Adrenal gland (tissue), 12 donors: ENCODE measurements around the gene LDB1. TPM values are rescaled to one million over a fixed set of nuclear protein-coding genes. Genes with fewer than 3 reads are reported as not detected.

Source experiments
- DNase-seq, 7 donors: peaks; one replicate each; pipeline ENCODE4 v3.0.0-alpha.2; 2019 to 2020
- H3K27ac ChIP-seq, 5 donors: fragments of 200-600 bp; sonication (generic) in 4 of 5; 1 replicate in 3 of 5; 2 replicates in 2 of 5; pipeline versions ENCODE4 v1.5.1 to v1.8.0; 2016 to 2020; ENCODE audit warnings: mild to moderate bottlenecking in 1 of 5
- H3K27me3 ChIP-seq: fragments of 200-600 bp; 2 replicates; pipeline ENCODE4 v1.8.0; 2021
- H3K36me3 ChIP-seq, 2 donors: fragments of 200-600 bp; replicated peaks in 1 of 2; 1 replicate in 1 of 2; 2 replicates in 1 of 2; pipeline versions ENCODE4 v1.5.1 to v1.8.0; 2018 to 2022
- H3K4me1 ChIP-seq, 2 donors: fragments of 200-600 bp; replicated peaks in 1 of 2; 1 replicate in 1 of 2; 2 replicates in 1 of 2; pipeline versions ENCODE4 v1.5.1 to v1.8.0; 2018 to 2021
- H3K4me3 ChIP-seq, 4 donors: fragments of 200-600 bp; sonication (generic) in 3 of 4; one replicate each; pipeline ENCODE4 v1.5.1; 2016 to 2018
- H3K9me3 ChIP-seq, 3 donors: fragments of 200-600 bp; sonication (generic) in 1 of 3; replicated peaks in 1 of 3; 1 replicate in 2 of 3; 2 replicates in 1 of 3; pipeline versions ENCODE4 v1.5.1 to v1.8.0; 2016 to 2021
- CTCF ChIP-seq, 6 experiments: fragments of 450-650 bp in 4 of 6; fragments of 200-600 bp in 2 of 6; sonication (generic) in 1 of 6; IDR thresholded peaks; 1 replicate in 5 of 6; 2 replicates in 1 of 6; pipeline versions ENCODE4 v1.5.1 to v1.8.0; 2016 to 2021; ENCODE audit warnings: antibody characterized with exemption in 6 of 6, mild to moderate bottlenecking in 2 of 6, moderate library complexity in 1 of 6
- POLR2A ChIP-seq, 2 donors: fragments of 450-650 bp; IDR thresholded peaks; one replicate each; pipeline ENCODE4 v1.6.1; 2017; ENCODE audit warnings: antibody characterized with exemption in 2 of 2, mild to moderate bottlenecking in 2 of 2, moderate library complexity in 1 of 2
- WGBS, 4 donors: extraction: QIAGEN DNeasy Blood & Tissue Kit in 2 of 4; methylation state at CpG; one replicate each; pipeline versions ENCODE4 v1.1.5 to v1.1.7; 2013 to 2017; 5-methylcytosine and 5-hydroxymethylcytosine counted together
- intact Hi-C, 2 donors: fragments of 100-400 bp; cut with DNase I; formaldehyde crosslinking; loops; one replicate each; pipeline versions ENCODE4 v1.14.1 to v1.15.0; 2022 to 2023
- polyA plus RNA-seq, 3 donors: library from polyadenylated mRNA; stranded (reverse); fragments of 200-250 nt in 2 of 3; fragments of 350-450 nt in 1 of 3; fragmentation: Illumina TruSeq in 1 of 3; extraction: RNeasy Lipid Tissue Mini Kit (QIAGEN cat#74804) in 1 of 3; gene quantifications; one replicate each; pipeline ENCODE4 v1.2.3, GENCODE V29; 2013 to 2014
- total RNA-seq, 9 donors: library from RNA; depleted of rRNA in 4 of 9; stranded (reverse); fragments of >200 nt in 4 of 9; fragments of 120-200 nt in 1 of 9; fragmentation: NEBNext Ultra II Directional in 1 of 9; extraction: Animal tissue kit (Norgen Biotek cat#: 25700) in 1 of 9; gene quantifications; one replicate each; pipeline versions ENCODE4 v1.1.0 to v1.2.4, GENCODE V29; 2013 to 2023
- donor health status: healthy with polysubstance abuse.
- donor health status: Bipolar disorder and iron deficiency.
- donor health status: DM: yes; HTN: yes; CAD: no.
- donor health status: DM: no; HTN: no; CAD: no.
- donor health status: DM: no; HTN: no; CAD: no.
- donor health status: DM: yes; HTN: yes; CAD: no.

Gene LDB1
- total and polyA plus RNA-seq, 12 donors: 24.1 to 76.9 (median 47.8) TPM

- Histone ChIP-seq H3K27me3 (no peaks in the 10 kb centered on the region), H3K4me3 (peak overlapping the region in 1 of 4 donors; percentile 89), H3K36me3 (peaks cover 0 to 18% of the 10 kb centered on the region in 2 donors), H3K4me1 (peaks cover 10 to 24% of the 10 kb centered on the region in 2 donors), H3K27ac (peak overlapping the region in 3 of 5 donors; percentile 84 to 94 (median 92)), H3K9me3 (no peaks in the 10 kb centered on the region)
- intact Hi-C loops: no loop called here
- 53 to 79% (median 54%) methylated on average over 2 of the region's 2 CpGs for WGBS, 4 donors
- no peak for TF ChIP-seq POLR2A (IDR thresholded peaks at IDR 0.05)
- no peak for TF ChIP-seq CTCF (IDR thresholded peaks at IDR 0.05)
- no peak for DNase-seq
Measured at GRCh38 chr10:102134416-102134815, 14.2 kb upstream of the LDB1 start.

DNA sequence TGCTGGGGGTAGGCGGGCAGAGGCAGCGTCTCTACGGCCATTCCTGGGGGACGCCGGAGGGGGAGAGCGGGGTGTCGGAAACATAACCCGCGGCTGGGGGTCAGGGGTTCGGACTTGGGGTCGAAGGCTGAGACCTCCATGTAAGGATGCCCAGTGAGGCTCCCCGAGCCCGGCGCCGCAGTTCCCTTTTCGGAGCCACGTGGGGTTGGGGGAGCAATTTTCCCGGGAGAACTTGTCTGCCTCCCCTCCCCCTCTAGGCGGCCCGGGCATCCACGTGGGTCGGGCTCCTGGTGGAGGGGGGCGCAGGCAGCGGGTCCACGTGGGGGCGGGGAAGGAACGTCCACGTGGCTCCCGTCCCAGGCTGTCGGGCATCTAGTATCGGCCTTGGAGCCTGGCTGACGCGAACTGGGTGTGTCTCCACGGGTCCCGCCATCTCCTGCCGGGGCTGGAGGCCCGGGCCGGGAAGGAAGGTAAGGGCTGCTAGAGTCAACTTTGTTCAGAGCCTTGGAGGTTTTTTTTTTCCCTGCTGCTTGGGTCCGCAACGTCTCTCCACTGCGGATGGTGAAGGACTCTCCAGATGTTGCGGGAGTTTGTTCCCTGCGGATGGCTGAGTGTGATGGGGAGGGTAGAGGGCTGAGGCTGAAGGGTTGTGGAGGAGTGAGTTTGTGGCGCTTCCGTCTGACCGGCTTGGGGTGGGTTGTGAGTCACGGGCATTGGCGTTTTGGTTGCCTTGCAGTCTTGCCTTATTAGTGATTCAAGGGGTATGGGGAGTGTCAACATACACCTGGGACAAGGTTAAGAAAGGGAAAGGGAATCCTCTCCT is 13.4 kb upstream of the LDB1 start:
- Histone ChIP-seq H3K27me3 (no peaks in the 10 kb centered on the region), H3K36me3 (peaks cover 0 to 10% of the 10 kb centered on the region in 2 donors), H3K4me3 (peak overlapping the region; percentile 52 to 89 (median 76)), H3K27ac (peak overlapping the region; percentile 67 to 94 (median 92)), H3K9me3 (no peaks in the 10 kb centered on the region), H3K4me1 (peaks cover 10 to 24% of the 10 kb centered on the region in 2 donors)
- intact Hi-C loops: no loop called here
- DNase-seq: peak; percentile 86 to 94 (median 89)
- 0 to 1% (median 0%) methylated on average over 17 to 48 of the region's 48 CpGs for WGBS, 4 donors
- TF ChIP-seq CTCF (IDR thresholded peaks at IDR 0.05) (no peak), POLR2A (IDR thresholded peaks at IDR 0.05) (peak in 1 of 2 donors; percentile 5)

GRCh38 chr10:102132563-102133372 is 12.6 kb upstream of the LDB1 start, which contains the start of gene PPRC1:
PPRC1 (plus strand) TSS chr10:102133040; CDS start chr10:102133069, 29 bp downstream.
- H3K4me3 ChIP-seq: peak within 1 kb of the TSS; percentile 52 to 89 (median 76)
- peaks cover 10 to 24% of the 10 kb centered on the region in 2 donors for H3K4me1 ChIP-seq
- no peaks in the 10 kb centered on the region for H3K9me3 ChIP-seq
- no peaks in the 10 kb centered on the region for H3K27me3 ChIP-seq
- TF ChIP-seq POLR2A (IDR thresholded peaks at IDR 0.05) (peak; percentile 59 to 77), CTCF (IDR thresholded peaks at IDR 0.05) (peak; percentile 82 to 99 (median 94))
- DNase-seq: peak; percentile 97 to 100 (median 99)
- H3K27ac ChIP-seq: peak within 1 kb of the TSS; percentile 67 to 94 (median 92)
- 0 to 1% (median 1%) methylated on average over 14 to 64 of the region's 64 CpGs for WGBS, 4 donors
- peaks cover 0 to 2% of the 10 kb centered on the region in 2 donors for H3K36me3 ChIP-seq
- intact Hi-C loops: no loop called here

DNA sequence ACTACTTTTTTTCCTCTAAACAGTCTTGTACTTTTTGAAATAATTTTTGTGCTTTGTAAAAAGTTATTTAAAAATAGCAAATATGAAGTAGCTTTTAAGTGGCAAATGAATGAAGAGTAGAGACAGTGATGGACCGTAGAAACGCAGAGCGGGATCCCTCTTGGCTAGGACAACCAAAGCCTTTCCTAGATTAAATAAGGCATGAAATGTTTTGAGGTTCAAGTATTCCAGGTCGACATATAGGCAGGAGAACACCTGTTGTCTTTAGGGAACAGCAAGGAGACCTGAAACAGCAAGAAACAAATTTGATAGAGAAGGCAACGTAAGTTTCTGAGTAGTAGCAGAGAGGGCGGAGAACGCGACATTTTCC is 12.0 kb upstream of the LDB1 start:
- no peaks in the 10 kb centered on the region for H3K36me3 ChIP-seq
- H3K9me3 ChIP-seq: no peaks in the 10 kb centered on the region
- no peak for TF ChIP-seq CTCF (IDR thresholded peaks at IDR 0.05)
- TF ChIP-seq POLR2A (IDR thresholded peaks at IDR 0.05): no peak
- peak overlapping the region in 4 of 5 donors; percentile 6 to 94 (median 60) for H3K27ac ChIP-seq
- intact Hi-C loops: no loop called here
- H3K27me3 ChIP-seq: no peaks in the 10 kb centered on the region
- DNase-seq: no peak
- peak overlapping the region in 1 of 4 donors; percentile 89 for H3K4me3 ChIP-seq
- peaks cover 10 to 24% of the 10 kb centered on the region in 2 donors for H3K4me1 ChIP-seq
- 20 to 26% (median 22%) methylated on average over 8 of the region's 8 CpGs for WGBS, 4 donors
